ENCODE results near the gene ITGAD.

DNA sequence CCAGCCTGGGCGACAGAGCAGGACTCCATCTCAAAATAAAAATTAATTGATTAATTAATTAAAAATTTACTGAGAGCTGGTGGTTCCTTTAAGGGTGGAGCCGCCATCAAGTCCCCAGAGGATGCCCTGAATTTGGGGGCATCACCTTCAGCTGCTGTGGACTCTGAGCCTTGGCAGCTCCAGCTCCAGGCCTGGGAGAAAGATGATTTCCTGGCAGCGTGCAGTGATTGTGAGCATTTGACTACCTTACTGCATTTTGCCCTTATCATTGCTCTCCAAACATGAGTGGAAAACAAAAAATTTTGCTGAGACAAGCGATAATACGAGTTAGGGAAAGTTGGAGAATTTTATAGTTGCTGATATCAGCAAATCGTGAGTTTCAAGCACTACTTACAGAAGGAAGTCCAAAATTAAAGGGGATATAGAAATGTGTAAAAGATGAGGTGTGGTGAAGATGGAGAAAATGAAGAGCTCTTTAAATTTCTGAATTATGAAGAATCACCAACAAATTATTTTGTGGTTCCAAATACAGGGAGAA is 2.6 kb upstream of the ITGAD start:
- TF ChIP-seq, protein P1, sequence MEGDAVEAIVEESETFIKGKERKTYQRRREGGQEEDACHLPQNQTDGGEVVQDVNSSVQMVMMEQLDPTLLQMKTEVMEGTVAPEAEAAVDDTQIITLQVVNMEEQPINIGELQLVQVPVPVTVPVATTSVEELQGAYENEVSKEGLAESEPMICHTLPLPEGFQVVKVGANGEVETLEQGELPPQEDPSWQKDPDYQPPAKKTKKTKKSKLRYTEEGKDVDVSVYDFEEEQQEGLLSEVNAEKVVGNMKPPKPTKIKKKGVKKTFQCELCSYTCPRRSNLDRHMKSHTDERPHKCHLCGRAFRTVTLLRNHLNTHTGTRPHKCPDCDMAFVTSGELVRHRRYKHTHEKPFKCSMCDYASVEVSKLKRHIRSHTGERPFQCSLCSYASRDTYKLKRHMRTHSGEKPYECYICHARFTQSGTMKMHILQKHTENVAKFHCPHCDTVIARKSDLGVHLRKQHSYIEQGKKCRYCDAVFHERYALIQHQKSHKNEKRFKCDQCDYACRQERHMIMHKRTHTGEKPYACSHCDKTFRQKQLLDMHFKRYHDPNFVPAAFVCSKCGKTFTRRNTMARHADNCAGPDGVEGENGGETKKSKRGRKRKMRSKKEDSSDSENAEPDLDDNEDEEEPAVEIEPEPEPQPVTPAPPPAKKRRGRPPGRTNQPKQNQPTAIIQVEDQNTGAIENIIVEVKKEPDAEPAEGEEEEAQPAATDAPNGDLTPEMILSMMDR (IDR thresholded peaks at IDR 0.05): no peak
- no peak for TF ChIP-seq POLR2A (IDR thresholded peaks at IDR 0.05)
- TF ChIP-seq POLR2AphosphoS5 (IDR thresholded peaks at IDR 0.05): no peak
- no peak for TF ChIP-seq EP300 (IDR thresholded peaks at IDR 0.05)

Data from gastroesophageal sphincter (tissue), 3 donors.